NCI-H526 (cell line): Measurements from ENCODE around the gene PET100.

Source experiments
- DNase-seq, 2 experiments: peaks; one replicate each; lab custom pipeline; 2025; lab: John Stamatoyannopoulos, UW

The PET100 gene

GRCh38 chr19:7612282-7613274 lies 17.0 kb upstream of the PET100 start:
- DNase-seq = no peak

GRCh38 chr19:7614859-7615741 lies 14.5 kb upstream of the PET100 start:
- DNase-seq = no peak

GRCh38 chr19:7617172-7617571 lies 12.4 kb upstream of the PET100 start:
- no peak for DNase-seq

GRCh38 chr19:7617735-7618134 lies 11.9 kb upstream of the PET100 start:
- DNase-seq = no peak

GRCh38 chr19:7618348-7618747 lies 11.2 kb upstream of the PET100 start:
- DNase-seq = no peak

- DNase-seq = no peak
Measured at GRCh38 chr19:7618771-7619510, 10.7 kb upstream of the PET100 start.

GRCh38 chr19:7619671-7620441 lies 9.7 kb upstream of the PET100 start:
- no peak for DNase-seq

- no peak for DNase-seq
Measured at GRCh38 chr19:7620442-7621412, 8.9 kb upstream of the PET100 start.

- DNase-seq = no peak
Measured at GRCh38 chr19:7622933-7623685, 6.5 kb upstream of the PET100 start.

GRCh38 chr19:7623725-7624603 lies 5.6 kb upstream of the PET100 start:
- DNase-seq = no peak

- no peak for DNase-seq
Measured at GRCh38 chr19:7624810-7625209, 4.8 kb upstream of the PET100 start.

- no peak for DNase-seq
Measured at GRCh38 chr19:7625763-7626372, 3.7 kb upstream of the PET100 start.

- DNase-seq = no peak
Measured at GRCh38 chr19:7627166-7627565, 2.4 kb upstream of the PET100 start.

GRCh38 chr19:7628589-7629311 lies 843 bp upstream of the PET100 start:
- DNase-seq = no peak

- no peak for DNase-seq
Measured at GRCh38 chr19:7631577-7631976, 2.0 kb downstream of the PET100 start.

GRCh38 chr19:7632340-7633203 lies 3.0 kb downstream of the PET100 start:
- no peak for DNase-seq
